Renal cortical epithelial cell (primary cell): Measurements from ENCODE around the gene NAB2. TPM values are rescaled to one million over a fixed set of nuclear protein-coding genes. Genes with fewer than 3 reads are reported as not detected.
A peak's percentile ranks its signal among the peaks of the same experiment; 100 is the strongest.
"Not testable (repeated sequence)": the region's sequence is repeated elsewhere in the genome, so short reads cannot be mapped to it uniquely, and the experiment has no call there.

Experiments used
- DNase-seq: peaks from one replicate; pipeline ENCODE4 v3.0.0-alpha.2; 2011; ENCODE audit warnings: low read depth
- total RNA-seq: library from RNA; depleted of rRNA; stranded (reverse); fragments of >200 nt; gene quantifications from 2 replicates; pipeline ENCODE4 v1.2.3, GENCODE V29; 2014

Gene NAB2
- total RNA-seq, 1 donor from 2014 or later = 16.3 TPM

DNA sequence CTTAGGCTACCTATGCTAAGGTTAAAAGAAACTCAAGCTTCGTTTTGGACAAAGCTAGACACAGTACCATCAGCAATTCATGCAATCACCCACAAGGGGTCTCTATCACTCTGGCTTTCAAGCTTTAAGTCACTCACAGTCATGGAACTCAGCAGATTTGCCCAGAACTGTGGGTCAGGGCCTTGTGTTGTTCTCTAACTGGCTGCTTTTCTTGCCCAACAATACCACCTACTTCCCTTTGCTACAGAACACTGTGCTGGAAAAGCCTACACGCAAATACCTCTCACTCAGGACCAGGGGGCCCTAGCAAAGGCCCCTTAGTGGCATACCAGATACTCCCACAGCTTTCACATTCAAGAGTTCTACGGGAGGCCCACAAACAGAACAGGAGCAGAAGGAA is 19.4 kb upstream of the NAB2 start:
- DNase-seq = peak; percentile 89

DNA sequence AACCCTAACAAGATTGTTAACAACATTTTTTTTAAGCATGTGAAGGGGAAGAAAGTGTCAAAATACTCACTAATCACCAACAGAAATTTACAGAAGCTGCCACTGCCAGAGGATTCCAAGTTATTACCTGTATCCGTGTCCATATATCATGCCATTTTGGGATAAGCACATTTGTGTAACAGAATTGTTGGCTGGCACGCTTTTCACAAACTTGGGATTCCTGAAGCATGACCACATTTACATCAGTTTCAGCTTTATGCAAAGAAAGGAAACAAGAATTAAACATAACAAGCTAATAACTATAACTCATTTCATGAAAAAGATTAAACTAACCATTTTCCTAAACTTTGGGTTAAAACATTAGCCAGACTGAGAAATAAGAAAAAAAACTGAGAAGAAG is 16.3 kb upstream of the NAB2 start:
- DNase-seq = no peak

DNA sequence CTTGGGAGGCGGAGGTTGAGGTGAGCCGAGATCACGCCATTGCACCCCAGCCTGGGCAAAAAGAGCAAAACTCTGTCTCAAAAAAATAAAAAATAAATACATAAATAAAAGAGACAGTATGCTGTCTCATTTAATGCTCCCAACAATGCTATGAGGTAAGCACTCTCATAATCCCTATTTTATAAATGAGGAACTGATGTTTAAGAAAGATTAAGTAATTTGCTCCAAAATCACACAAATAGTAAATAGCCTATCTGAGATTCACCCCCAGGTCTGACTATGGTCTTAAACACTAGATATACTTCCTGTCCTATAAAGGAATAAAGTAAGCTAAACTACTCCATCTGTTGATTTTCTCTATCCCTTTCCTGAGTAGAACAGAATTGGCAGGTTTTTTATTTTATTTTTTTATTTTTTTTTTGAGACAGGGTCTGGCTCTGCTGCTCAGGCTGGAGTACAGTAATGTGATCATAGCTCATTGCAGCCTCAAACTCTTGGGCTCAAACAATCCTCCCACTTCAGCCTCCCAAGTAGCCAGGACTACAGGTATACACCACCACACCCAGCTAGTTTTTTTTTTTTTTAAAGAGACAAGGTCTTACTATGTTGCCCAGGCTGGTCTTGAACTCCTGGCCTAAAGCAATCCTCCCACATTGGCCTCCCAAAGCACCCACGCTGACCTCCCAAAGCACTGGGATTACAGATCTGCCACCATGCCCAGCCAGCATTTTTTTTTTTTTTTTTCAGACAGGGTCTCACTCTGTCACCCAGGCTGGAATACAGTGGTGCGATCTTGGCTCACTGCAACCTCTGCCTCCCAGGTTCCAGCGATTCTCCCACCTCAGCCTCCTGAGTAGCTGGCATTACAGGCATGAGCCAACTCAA is 15.1 kb upstream of the NAB2 start:
- not testable (repeated sequence) for DNase-seq

DNA sequence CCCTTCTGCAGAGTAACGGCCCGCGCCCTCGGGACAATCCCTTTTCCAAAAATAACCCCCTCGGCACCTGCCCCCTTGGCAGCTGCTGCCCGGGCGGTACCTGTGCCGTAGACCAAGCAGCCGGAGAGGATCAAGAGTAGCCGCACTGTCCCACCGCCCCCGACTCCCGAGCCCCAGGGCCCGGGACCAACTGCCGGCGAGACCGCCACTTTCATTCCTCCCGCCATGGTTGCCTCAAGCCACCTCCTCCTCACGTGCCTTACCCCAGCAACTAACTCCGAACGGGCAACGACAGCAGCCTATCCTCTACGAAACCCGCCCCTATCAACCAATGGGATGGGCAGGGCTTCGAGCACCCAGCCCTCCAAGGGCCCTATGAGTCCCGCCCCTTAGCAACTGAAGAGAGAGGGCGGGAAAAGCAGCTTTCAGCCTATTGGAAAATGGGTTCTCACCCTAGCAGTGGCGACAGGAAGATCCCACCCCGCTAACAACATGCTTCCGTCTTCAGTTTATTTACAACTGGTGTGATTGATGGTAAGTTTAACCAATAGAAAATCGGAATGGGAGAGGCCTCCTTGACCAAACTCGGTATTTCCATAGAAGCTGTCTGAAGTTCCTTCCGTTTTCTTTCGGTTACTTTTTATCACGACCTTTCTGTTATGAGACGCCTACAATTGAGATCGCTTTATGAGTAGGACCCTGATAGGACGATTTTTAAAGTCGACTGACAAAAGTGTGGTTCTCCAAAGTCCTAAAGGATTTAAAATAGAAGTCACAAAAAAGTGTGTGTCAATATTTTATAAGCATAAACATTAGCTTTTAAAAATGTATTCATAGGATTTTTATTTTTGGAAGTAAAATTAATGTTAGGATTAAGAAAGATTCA is 10.2 kb upstream of the NAB2 start, which contains the start of gene NEMP1:
NEMP1 (minus strand) TSS at position 273 of the 886 bp plus-strand sequence; CDS start at position 227, 46 bp downstream.
- peak; percentile 100 for DNase-seq

DNA sequence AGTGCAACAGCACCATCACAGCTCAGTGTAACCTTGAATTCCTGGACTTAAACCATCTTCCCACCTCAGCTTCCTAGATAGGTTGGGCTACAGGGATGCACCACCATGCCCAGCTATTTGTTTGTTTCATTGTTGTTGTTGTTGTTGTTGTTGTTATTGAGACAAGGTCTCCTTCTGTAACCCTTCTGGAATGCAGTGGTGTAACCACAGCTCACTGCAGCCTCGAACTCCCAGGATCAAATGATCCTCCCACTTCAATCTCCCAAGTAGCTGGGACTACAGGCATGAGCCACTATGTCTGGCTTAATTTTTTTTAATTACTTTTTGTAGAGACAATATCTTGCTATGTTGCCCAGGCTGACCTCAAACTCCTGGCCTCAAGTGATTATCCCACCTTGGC is 9.1 kb upstream of the NAB2 start:
- DNase-seq = no peak

DNA sequence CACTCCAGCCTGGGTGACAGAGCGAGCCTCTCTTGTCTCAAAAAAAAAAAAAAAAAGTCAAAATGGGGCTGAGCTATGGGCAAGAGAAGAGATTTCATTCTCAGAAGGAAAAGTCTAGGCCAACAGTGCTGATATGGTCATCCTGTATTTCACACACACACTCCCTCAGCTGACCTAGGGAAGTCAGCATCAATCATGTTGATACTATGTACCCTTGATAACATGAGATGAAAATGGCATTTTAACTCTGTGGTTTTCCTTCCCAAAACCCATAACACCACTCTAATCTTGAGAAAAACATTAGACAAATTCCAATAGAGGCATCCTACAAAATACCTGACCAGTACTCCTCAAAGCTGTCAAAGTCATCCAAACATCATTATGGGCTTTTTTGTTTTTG is 8.1 kb upstream of the NAB2 start:
- no peak for DNase-seq

DNA sequence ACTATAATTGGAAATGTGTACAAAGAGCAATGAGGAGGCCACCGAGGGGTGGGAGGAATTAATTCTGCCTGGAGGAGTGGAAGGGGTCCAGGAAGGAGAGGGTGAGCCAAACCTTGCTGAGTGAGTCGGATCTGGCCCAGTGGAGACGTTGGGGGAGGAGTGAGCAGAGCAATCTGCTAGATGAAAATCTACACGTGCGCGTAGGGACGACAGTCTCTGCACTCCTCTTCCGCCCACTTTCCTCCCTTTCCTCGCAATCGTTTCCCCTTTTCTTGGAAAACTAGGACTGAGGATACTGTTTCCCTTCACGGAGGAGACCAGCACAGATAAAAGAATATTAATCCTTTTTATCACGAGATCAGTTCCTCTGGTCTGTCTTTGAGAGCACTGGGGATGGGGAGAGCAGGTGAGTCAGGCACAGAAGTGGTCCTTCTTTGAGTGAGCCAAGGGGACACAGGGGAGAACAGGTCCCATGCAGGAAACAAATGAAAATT is 2.9 kb upstream of the NAB2 start:
- DNase-seq = no peak

DNA sequence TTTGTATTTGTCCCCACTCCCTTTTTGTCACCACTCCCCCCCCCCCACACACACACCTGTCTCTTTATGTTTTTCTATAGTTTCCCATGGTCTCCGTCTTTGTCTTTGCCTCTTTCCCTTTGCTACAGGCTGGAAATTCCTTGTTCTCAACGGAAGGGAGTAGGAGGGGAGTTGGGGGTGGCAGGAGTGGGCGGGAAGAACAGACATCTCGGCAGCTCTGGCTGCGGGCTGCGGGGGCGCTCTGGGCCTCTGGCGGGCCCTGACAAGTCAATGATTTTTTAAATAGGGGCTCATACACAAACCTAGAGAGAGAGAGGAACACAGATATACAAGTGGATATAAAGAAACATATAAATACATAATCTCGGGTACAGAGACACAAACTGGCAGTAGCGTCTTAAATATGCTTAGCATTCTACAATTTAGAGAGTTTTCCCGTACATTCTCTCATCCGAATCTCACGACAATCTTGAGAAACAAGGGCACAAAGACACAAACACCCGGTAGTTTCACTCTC is 2.4 kb upstream of the NAB2 start:
- peak; percentile 74 for DNase-seq

DNA sequence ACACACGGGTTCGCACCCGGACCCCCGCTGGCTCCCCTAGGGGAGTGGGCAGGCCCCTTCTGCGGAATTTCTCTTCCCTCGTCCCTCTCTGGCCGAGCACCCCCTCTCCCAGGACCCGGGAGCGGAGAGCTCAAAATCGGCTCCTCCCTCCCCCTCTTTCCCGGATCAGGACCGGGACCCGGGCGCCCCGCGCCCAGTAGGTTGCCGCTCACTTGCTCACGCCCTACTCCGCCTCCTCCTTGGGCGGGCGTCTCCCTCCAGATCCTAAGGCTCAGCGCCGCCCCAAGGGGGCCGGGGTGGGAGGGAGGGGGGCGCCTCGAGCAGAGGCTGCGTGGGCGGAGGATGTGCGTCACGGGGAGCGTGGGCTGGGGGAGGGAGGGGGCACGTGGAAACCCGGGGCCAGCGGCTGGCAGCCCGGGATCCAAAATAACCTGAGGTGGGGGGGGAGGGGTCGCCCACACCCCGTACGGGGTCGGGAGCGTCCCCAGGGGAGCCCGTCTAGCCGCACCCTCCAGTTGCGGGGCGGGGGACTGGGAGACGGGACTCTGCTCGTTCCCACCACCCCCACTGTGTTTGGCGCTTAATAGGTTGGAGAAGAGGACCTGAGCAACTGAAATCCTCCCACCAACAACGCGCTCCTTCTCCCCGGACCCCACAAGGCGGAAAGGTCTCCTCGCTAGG is 1.8 kb upstream of the NAB2 start:
- peak; percentile 72 for DNase-seq

DNA sequence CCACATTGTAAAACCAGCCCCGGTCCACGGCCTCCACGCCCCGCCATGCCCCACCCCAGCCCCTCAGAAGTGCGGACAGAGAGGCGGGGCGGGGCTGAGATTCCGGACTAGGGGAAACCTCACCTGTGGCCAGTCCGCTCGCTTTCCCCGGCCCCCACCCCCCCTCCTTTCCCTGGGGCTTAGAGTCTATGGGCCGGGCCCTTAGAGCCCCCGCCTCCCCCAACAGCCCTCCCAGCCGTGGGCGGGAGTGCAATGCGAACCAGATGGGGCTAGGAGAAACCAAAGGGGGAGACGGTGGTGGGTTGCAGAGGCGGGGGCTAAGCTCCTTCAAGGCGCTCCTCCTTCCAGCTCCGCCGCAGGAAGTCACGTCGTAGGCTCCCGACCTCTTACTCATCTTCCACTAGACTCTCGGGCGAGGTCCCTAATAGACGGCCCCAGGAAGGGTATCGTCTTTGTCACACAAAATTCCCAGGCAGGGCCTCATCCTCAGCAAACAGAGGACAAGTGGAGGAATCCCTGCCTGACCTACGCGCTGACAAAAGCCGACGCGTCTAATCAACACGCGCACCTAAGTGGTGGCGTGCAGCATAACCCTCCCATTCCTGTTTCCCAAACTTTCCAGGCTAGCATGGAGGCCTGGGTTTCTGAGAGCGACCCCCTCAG is 1.1 kb upstream of the NAB2 start:
- peak; percentile 89 for DNase-seq

DNA sequence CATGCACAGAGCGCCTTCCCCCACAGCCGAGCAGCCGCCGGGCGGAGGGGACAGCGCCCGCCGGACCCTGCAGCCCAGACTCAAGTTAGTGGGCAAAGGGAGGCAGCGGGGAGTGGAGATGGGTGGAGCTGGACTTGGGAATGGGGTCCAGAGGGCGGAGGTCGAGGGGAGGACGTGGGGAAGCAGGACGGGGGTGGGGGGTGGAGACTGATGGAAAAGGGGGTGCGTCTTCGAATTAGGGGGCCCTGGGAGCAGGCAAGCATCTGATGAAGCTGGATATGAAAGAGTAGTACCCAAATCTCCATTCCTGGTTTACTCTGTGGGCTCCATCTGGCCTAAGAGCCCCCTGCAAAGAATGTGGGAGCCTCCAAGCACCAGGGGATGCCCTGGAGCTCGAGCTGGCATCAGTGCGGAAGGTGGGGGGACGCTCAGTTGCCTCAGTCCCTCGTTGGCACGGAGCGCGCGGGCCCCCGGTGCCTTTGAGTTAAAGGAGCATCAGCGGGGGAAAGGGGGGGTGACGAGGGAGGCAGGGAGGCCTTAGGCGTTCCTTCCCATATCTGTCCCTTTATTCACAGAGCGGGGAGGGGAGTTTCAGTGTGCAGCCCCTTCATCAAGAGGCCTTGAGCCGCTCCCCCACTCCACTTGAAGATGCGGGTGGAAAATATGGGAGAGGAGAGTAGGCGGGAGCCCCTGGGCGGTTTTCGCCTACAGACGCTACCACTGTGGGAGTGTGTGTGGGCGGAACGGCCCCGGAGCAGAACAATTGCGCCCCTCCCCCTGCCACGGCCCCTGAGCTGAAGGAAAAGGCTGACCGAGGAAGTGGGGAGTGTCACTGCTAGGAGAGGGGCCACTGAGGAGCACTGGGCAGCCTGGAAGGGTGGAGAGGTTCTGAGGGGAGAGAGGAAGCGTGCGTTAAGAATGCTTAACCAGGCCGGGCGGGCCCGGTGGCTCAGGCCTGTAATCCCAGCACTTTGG is 644 bp downstream of the NAB2 start:
- no peak for DNase-seq

DNA sequence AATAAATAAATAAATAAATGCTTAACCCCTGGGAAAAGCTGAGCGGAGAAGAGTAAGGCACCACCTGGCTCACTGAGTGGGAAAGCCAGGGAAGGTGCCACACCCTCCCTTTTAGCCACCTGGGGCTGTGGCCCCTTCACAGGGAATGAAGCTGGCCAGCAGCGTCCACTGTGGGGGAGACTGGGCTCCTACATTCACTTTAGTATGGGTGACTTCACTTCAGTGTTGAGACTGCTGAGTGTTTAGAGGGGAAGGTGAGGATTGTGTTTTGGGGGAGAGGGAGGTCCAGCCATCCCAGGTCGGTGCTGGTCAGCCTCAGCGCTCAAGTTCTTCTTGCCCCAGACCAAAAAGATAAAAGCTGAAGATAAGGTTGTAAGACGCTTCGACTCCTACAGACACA is 1.6 kb downstream of the NAB2 start:
- DNase-seq = no peak

DNA sequence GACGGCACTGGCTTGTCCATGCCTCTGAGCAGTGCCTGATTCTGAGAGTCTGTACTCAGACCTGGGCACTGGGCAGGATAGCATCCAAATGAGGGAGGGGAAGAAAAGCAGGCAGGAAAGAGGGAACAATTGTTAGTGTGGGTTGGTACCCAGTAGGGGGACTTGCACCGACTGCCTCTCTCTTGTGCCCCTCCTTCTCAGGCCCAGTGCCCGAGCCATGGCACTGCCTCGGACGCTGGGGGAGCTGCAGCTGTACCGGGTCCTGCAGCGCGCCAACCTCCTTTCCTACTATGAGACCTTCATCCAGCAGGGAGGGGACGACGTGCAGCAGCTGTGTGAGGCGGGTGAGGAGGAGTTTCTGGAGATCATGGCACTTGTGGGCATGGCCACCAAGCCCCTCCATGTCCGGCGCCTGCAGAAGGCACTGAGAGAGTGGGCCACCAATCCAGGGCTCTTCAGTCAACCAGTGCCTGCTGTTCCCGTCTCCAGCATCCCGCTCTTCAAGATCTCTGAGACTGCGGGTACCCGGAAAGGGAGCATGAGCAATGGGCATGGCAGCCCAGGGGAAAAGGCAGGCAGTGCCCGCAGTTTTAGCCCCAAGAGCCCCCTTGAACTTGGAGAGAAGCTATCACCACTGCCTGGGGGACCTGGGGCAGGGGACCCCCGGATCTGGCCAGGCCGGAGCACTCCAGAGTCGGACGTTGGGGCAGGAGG is 2.2 kb downstream of the NAB2 start:
- DNase-seq = no peak

DNA sequence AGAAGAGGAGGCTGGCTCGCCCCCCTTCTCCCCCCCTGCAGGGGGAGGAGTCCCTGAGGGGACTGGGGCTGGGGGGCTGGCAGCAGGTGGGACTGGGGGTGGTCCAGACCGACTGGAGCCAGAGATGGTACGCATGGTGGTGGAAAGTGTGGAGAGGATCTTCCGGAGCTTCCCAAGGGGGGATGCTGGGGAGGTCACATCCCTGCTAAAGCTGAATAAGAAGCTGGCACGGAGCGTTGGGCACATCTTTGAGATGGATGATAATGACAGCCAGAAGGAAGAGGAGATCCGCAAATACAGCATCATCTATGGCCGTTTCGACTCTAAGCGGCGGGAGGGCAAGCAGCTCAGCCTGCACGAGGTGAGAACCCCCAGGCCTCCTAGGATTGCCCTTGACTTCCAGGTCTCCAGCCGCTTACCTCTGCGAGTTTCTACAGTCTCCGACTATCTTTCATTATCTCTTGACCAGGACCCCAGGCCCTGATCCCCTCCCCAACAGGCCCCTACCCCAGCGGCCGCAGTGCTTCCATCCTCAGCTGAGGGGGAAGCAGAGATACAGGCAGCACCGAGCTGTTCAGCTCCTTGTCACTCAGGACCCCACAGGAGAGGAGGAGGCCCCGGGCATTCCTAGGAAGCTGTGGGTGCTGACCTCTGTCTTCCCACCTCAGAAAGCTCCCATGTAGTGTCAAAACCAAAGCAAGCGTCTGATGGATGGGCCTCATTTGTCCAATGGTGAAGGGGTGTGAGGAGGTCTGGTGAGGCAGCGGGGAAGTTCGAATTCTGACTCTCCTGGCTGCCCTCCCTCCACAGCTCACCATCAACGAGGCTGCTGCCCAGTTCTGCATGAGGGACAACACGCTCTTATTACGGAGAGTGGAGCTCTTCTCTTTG is 3.0 kb downstream of the NAB2 start:
- DNase-seq = no peak

DNA sequence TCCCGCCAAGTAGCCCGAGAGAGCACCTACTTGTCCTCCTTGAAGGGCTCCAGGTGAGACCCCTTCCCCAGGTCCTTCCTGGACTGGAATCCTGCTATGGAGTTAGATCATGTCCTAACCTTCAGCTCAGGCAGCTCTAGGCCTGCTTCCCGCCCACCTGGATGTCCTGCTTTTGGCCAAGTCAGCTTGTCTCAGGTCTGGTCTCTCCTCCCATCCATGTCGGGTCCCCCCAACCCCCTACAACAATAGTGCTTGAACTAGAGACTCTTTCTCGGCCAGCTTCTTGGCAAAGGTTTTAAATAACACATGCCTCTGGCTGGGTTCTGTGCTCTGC is 3.6 kb downstream of the NAB2 start:
- no peak for DNase-seq

DNA sequence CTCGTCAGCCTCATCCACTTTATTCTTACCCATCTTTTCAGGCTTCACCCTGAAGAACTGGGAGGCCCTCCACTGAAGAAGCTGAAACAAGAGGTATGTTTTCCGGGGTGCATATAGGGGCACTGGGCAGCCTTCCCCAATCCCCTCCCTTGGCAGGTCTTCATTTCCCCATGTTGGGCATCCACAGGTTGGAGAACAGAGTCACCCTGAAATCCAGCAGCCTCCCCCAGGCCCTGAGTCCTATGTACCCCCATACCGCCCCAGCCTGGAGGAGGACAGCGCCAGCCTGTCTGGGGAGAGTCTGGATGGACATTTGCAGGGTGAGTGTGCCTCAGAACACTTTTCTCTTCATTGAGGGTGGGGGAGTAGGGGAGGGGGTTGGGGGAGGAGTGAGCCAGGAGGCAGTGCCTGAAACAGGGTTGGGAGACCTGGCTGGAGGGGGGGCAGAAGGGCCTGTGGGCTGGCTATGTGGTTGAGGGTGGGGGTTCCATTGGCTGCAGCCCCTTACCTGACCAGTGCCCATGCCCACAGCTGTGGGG is 4.0 kb downstream of the NAB2 start:
- no peak for DNase-seq

DNA sequence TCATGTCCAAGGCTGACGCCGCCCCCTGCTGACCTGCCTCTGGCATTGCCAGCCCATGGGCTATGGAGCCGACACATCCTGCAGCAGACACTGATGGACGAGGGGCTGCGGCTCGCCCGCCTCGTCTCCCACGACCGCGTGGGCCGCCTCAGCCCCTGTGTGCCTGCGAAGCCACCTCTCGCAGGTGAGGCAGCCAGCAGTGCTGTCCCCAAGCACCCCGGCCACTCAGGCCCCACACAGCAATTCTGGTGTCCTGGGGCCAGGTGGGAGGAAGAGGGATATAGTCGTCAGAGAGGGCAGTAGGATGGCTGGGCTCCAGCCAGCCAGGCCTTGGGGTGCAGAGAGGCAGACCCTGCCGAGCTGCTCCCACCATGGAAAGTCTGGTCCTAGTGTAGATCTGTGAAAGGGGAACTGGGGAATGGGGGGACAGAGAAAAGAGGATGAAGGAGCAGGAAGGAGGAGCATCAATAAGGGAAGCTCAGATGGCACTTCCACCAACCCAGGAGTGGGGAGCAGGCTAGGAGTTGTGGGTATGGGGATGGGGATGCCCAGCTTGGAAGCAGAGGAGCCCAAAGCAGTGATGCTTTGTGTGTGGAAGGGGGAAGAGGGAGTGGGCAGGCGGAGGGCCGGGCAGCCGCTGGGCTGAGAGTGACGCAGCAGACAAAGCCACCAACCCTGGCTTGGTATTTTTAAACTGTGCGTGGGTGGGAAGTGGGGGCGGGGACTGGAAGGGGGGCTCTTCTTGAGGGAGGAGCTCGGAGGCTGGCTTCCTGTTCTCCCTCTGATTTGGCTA is 4.7 kb downstream of the NAB2 start:
- DNase-seq = peak; percentile 45
